ENCODE measurements around the gene OR4N5. TPM values are rescaled to one million over a fixed set of nuclear protein-coding genes. Genes with fewer than 3 reads are reported as not detected.

The OR4N5 gene
- total RNA-seq, 1 donor from 2014 or later: not detected

GRCh38 chr14:20190596-20190995, 52.0 kb downstream of the OR4N5 start, which contains the start of gene OR11G2:
OR11G2 (plus strand) TSS chr14:20190896; CDS start chr14:20197438, 6,542 bp downstream.
- intact Hi-C loops (cut with DNase I): no loop called here
- DNase-seq (no peak), ATAC-seq (ENCODE audit: poor library complexity) (no peak)

DNA sequence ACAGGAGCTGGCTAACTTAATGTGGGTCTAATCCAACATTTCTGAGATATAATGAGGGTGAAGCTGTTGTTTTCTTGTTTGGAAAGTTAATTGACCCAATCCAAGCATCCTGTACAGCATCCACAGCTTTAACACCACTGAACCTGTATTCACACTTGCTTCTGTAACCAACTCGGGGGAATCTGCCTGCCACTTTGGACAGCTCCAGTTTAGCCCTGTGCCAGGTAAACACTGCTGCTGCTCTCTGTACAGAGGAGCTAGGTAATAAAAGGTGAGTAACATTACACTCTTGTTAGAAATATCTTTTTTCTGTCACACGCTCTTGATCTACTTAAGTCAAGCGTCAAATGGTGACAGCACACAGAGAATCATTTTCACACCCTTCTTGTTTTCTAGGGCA, 52.8 kb downstream of the OR4N5 start:
- intact Hi-C loops (cut with DNase I): no loop called here
- ATAC-seq (ENCODE audit: poor library complexity) (no peak), DNase-seq (no peak)

DNA sequence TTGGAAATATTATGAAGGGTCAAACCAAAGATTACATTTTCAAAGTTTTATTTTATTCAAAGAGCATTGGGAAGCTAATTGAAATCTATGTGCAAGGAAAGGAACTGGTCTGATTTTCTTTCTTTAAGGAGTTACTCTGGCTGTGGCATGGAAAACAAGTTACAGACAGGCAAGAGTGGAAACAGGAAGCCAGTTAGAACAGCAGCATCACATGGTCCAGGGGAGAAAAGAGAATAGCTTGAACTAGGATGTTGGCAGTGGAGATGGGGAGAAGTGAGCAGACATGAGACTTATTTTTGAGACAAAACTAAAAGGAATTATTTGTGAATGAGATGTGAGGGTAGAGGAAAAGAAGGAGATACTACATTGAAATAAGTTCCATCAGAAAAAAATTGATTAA, 55.5 kb downstream of the OR4N5 start:
- ATAC-seq (ENCODE audit: poor library complexity): no peak
- intact Hi-C loops (cut with DNase I): no loop called here
- DNase-seq: no peak

Other genes starting within 250 kb of the OR4N5 start
- gene OR4K5, start 218.2 kb upstream of the OR4N5 start, total RNA-seq: not detected
- gene OR4K1, start 207.9 kb upstream of the OR4N5 start, total RNA-seq: not detected
- not detected for gene OR4K15, start 163.2 kb upstream of the OR4N5 start, total RNA-seq
- not detected for gene OR4Q2, start 136.7 kb upstream of the OR4N5 start, total RNA-seq
- not detected for gene OR4K14, start 119.5 kb upstream of the OR4N5 start, total RNA-seq
- gene OR4K13, start 102.8 kb upstream of the OR4N5 start, total RNA-seq: not detected
- not detected for gene OR4L1, start 78.8 kb upstream of the OR4N5 start, total RNA-seq
- not detected for gene OR4K17, start 28.1 kb upstream of the OR4N5 start, total RNA-seq
- gene OR11G2, start 52.1 kb downstream of the OR4N5 start, total RNA-seq: not detected
- gene OR11H6, start 84.9 kb downstream of the OR4N5 start, total RNA-seq: not detected
- not detected for gene OR11H7, start 90.2 kb downstream of the OR4N5 start, total RNA-seq
- gene OR11H4, start 100.5 kb downstream of the OR4N5 start, total RNA-seq: not detected
- 10.6 TPM for gene TTC5, start 167.1 kb downstream of the OR4N5 start, total RNA-seq
- 41.1 TPM for gene CCNB1IP1, start 194.5 kb downstream of the OR4N5 start, total RNA-seq
- gene PARP2, start 204.8 kb downstream of the OR4N5 start, total RNA-seq: 15.6 TPM

All from Right ventricle myocardium superior (tissue), 1 donor.